Heart left ventricle (tissue), 16 donors: ENCODE results near the gene TMEM266. TPM values are rescaled to one million over a fixed set of nuclear protein-coding genes. Genes with fewer than 3 reads are reported as not detected.

Experiments
- ATAC-seq, 4 donors: fragments of 200-7000 bp; cut with Tn5 transposase; one replicate each; pipeline ENCODE4 v1.9.1; 2020 to 2022; ENCODE audit warnings: moderate library complexity in 4 of 4, mild to moderate bottlenecking in 3 of 4, moderate number of reproducible peaks in 1 of 4
- DNase-seq, 5 donors: peaks; one replicate each; pipeline ENCODE4 v3.0.0-alpha.2; 2020
- H3K27ac ChIP-seq, 12 donors: fragments of 200-600 bp; sonication (generic) in 4 of 12; one replicate each; pipeline versions ENCODE4 v1.5.0 to v1.8.0; 2016 to 2022; ENCODE audit warnings: mild to moderate bottlenecking in 2 of 12
- H3K27me3 ChIP-seq, 9 donors: fragments of 200-600 bp; sonication (generic) in 2 of 9; one replicate each; pipeline versions ENCODE4 v1.5.1 to v1.8.0; 2016 to 2022; ENCODE audit warnings: mild to moderate bottlenecking in 3 of 9
- H3K36me3 ChIP-seq, 9 donors: fragments of 200-600 bp; sonication (generic) in 2 of 9; one replicate each; pipeline versions ENCODE4 v1.5.0 to v1.8.0; 2018 to 2022; ENCODE audit warnings: mild to moderate bottlenecking in 2 of 9
- H3K4me1 ChIP-seq, 12 donors: fragments of 200-600 bp; sonication (generic) in 4 of 12; one replicate each; pipeline versions ENCODE4 v1.5.0 to v1.8.0; 2016 to 2022; ENCODE audit warnings: mild to moderate bottlenecking in 3 of 12
- H3K4me3 ChIP-seq, 12 donors: fragments of 200-600 bp; sonication (generic) in 4 of 12; one replicate each; pipeline versions ENCODE4 v1.5.0 to v1.8.0; 2017 to 2022; ENCODE audit warnings: mild to moderate bottlenecking in 9 of 12, moderate library complexity in 4 of 12
- H3K9me3 ChIP-seq, 12 donors: fragments of 200-600 bp; sonication (generic) in 4 of 12; one replicate each; pipeline versions ENCODE4 v1.5.0 to v1.8.0; 2016 to 2022; ENCODE audit warnings: mild to moderate bottlenecking in 1 of 12
- CTCF ChIP-seq, 12 donors: fragments of 200-600 bp; sonication (generic) in 4 of 12; IDR thresholded peaks; one replicate each; pipeline versions ENCODE4 v1.5.0 to v1.8.0; 2018 to 2022; ENCODE audit warnings: antibody characterized with exemption in 12 of 12, mild to moderate bottlenecking in 5 of 12
- POLR2A ChIP-seq, 2 donors: fragments of 450-650 bp; IDR thresholded peaks; one replicate each; pipeline ENCODE4 v1.6.1; 2017; ENCODE audit warnings: antibody characterized with exemption in 2 of 2, mild to moderate bottlenecking in 2 of 2, moderate library complexity in 2 of 2
- WGBS, 4 donors: extraction: QIAGEN DNeasy Blood & Tissue Kit in 2 of 4; methylation state at CpG; one replicate each; pipeline versions ENCODE4 v1.1.5 to v1.1.7; 2013 to 2018; 5-methylcytosine and 5-hydroxymethylcytosine counted together
- intact Hi-C, 10 donors: fragments of 100-400 bp; cut with DNase I; formaldehyde crosslinking; loops; one replicate each; pipeline versions ENCODE4 v1.11.1 to v1.14.2; 2022
- polyA plus RNA-seq, 2 donors: library from polyadenylated mRNA; stranded (reverse); fragments of 200-250 nt; gene quantifications; one replicate each; pipeline ENCODE4 v1.2.3, GENCODE V29; 2013
- total RNA-seq, 9 donors: library from RNA; depleted of rRNA in 2 of 9; stranded (reverse); fragments of >200 nt in 2 of 9; fragmentation: NEBNext Ultra II Directional in 3 of 9; extraction: Animal tissue kit (Norgen Biotek cat#: 25700) in 3 of 9; gene quantifications; one replicate each; pipeline versions ENCODE4 v1.1.0 to v1.2.4, GENCODE V29; 2016 to 2023
- donor health status: ischemic (EF 13 %, LVEDD 7.1; RV severe dilation, severe dysfunction).
- donor health status: healthy with polysubstance abuse.
- donor health status: DM: no; HTN: yes; CAD: no.
- donor health status: DM: no; HTN: no; CAD: no.
- donor health status: ischemic (EF 25% LVEDD 6.9; RV normal size, moderate dysfunction).
- donor health status: ischemic (EF 25% LVEDD 5.7; RV mildly dilated, moderate dysfunction).
- donor health status: healthy.
- donor health status: DM: yes; HTN: yes; CAD: no.
- donor health status: ischemic (EF 35%, LVEDD 5.7; RV mildly dilated, moderate dysfunction).
- donor health status: nonischemic (EF 11% LVEDD 7.7; RV severe dilation, severe dysfunction).
- donor health status: DM: yes; HTN: yes; CAD: no.
- donor health status: PGD.
- donor health status: ischemic (EF 29% LVEDD 5.4; RV normal size, mild dysfunction).
- donor health status: nonischemic (EF 23%, LVEDD 6.1; RV moderate dilation, normal function).

TMEM266 gene
- total and polyA plus RNA-seq, 11 donors, result 0.03 to 0.38 (median 0.28) TPM; not detected in 6

GRCh38 chr15:76118767-76119166, 59.0 kb downstream of the TMEM266 start:
- Histone ChIP-seq H3K27me3 (peaks cover 0 to 23% (median 0%) of the 10 kb centered on the region in 9 donors), H3K27ac (no peak overlapping the region), H3K4me3 (no peak overlapping the region), H3K36me3 (no peaks in the 10 kb centered on the region), H3K4me1 (no peaks in the 10 kb centered on the region), H3K9me3 (no peaks in the 10 kb centered on the region)
- no peak for TF ChIP-seq CTCF (IDR thresholded peaks at IDR 0.05)
- no peak for TF ChIP-seq POLR2A (IDR thresholded peaks at IDR 0.05)
- WGBS, 4 donors, result 76 to 80% (median 79%) methylated on average over 6 of the region's 6 CpGs
- DNase-seq (no peak), ATAC-seq (no peak)
- intact Hi-C loops, result no loop called here

- H3K4me1 ChIP-seq, result no peaks in the 10 kb centered on the region
- ATAC-seq, result no peak
- H3K4me3 ChIP-seq, result no peak overlapping the region
Measured at GRCh38 chr15:76123031-76123430, 63.2 kb downstream of the TMEM266 start.

GRCh38 chr15:76127169-76127568, 67.4 kb downstream of the TMEM266 start:
- no peak for DNase-seq
- ATAC-seq, result no peak
- intact Hi-C loops, result no loop called here
- TF ChIP-seq CTCF (IDR thresholded peaks at IDR 0.05) (no peak), POLR2A (IDR thresholded peaks at IDR 0.05) (no peak)
- Histone ChIP-seq H3K27ac (no peak overlapping the region), H3K4me3 (no peak overlapping the region), H3K4me1 (no peaks in the 10 kb centered on the region), H3K9me3 (peaks cover 0 to 7% (median 0%) of the 10 kb centered on the region in 12 donors), H3K36me3 (no peaks in the 10 kb centered on the region), H3K27me3 (peaks cover 0 to 48% (median 10%) of the 10 kb centered on the region in 9 donors)
- 85 to 91% (median 87%) methylated on average over 2 of the region's 2 CpGs for WGBS, 4 donors

More at GRCh38 chr15:76123031-76123430, 63.2 kb downstream of the TMEM266 start:
- Histone ChIP-seq H3K27me3 (peaks cover 0 to 19% (median 0%) of the 10 kb centered on the region in 9 donors), H3K9me3 (peaks cover 0 to 7% (median 0%) of the 10 kb centered on the region in 12 donors), H3K36me3 (no peaks in the 10 kb centered on the region), H3K27ac (no peak overlapping the region)
- intact Hi-C loops, result no loop called here
- no peak for DNase-seq
- TF ChIP-seq CTCF (IDR thresholded peaks at IDR 0.05), result no peak
- TF ChIP-seq POLR2A (IDR thresholded peaks at IDR 0.05), result no peak

- 55 to 68% (median 61%) methylated on average over 4 of the region's 4 CpGs for WGBS, 4 donors
- ATAC-seq (no peak), DNase-seq (no peak)
- intact Hi-C loops, result no loop called here
- H3K4me3 ChIP-seq, result no peak overlapping the region
- TF ChIP-seq CTCF (IDR thresholded peaks at IDR 0.05) (no peak), POLR2A (IDR thresholded peaks at IDR 0.05) (no peak)
- H3K9me3 ChIP-seq, result peaks cover 0 to 7% (median 0%) of the 10 kb centered on the region in 12 donors
- H3K36me3 ChIP-seq, result no peaks in the 10 kb centered on the region
- no peak overlapping the region for H3K27ac ChIP-seq
- no peaks in the 10 kb centered on the region for H3K4me1 ChIP-seq
- H3K27me3 ChIP-seq, result peaks cover 0 to 48% (median 10%) of the 10 kb centered on the region in 9 donors
Measured at GRCh38 chr15:76127880-76128279, 68.1 kb downstream of the TMEM266 start.
